HUES48 (cell line): ENCODE results near the gene FLVCR1.
A peak's percentile ranks its signal among the peaks of the same experiment; 100 is the strongest.

Experiments
- H3K27ac ChIP-seq: one replicate; pipeline ENCODE4 v1.7.0; 2013; ENCODE audit warnings: low read depth, low read length, inconsistent platforms
- H3K27me3 ChIP-seq: 2 replicates; pipeline ENCODE4 v1.6.1; 2013; ENCODE audit warnings: mild to moderate bottlenecking, low read length; ENCODE audit not compliant: control insufficient read depth, insufficient read depth
- H3K36me3 ChIP-seq: 2 replicates; pipeline ENCODE4 v1.6.1; 2013; ENCODE audit warnings: low read length; ENCODE audit not compliant: control insufficient read depth, insufficient read depth
- H3K4me1 ChIP-seq: 2 replicates; pipeline ENCODE4 v1.6.1; 2013; ENCODE audit warnings: mild to moderate bottlenecking, low read length; ENCODE audit not compliant: control insufficient read depth, insufficient read depth
- H3K4me3 ChIP-seq: 2 replicates; pipeline ENCODE4 v1.5.1; 2013; ENCODE audit warnings: mild to moderate bottlenecking, low read depth, low read length
- H3K9ac ChIP-seq: 2 replicates; pipeline ENCODE4 v1.6.1; 2013; ENCODE audit warnings: mild to moderate bottlenecking, low read depth, low read length, moderate library complexity
- H3K9me3 ChIP-seq: 2 replicates; pipeline ENCODE4 v1.6.1; 2013; ENCODE audit warnings: low read length; ENCODE audit not compliant: control insufficient read depth, insufficient read depth

FLVCR1 gene

GRCh38 chr1:212857992-212858460, at the start of gene FLVCR1:
Gene FLVCR1, plus strand, starts transcription at chr1:212858275. Its CDS starts 178 bp downstream, at chr1:212858453.
- Histone ChIP-seq H3K27me3 (no peaks in the 10 kb centered on the region), H3K9me3 (no peaks in the 10 kb centered on the region), H3K27ac (peak within 1 kb of the TSS; percentile 90), H3K9ac (peak within 1 kb of the TSS; percentile 68), H3K4me1 (peaks cover 29% of the 10 kb centered on the region), H3K4me3 (peak within 1 kb of the TSS; percentile 99), H3K36me3 (peaks cover 41% of the 10 kb centered on the region)

DNA sequence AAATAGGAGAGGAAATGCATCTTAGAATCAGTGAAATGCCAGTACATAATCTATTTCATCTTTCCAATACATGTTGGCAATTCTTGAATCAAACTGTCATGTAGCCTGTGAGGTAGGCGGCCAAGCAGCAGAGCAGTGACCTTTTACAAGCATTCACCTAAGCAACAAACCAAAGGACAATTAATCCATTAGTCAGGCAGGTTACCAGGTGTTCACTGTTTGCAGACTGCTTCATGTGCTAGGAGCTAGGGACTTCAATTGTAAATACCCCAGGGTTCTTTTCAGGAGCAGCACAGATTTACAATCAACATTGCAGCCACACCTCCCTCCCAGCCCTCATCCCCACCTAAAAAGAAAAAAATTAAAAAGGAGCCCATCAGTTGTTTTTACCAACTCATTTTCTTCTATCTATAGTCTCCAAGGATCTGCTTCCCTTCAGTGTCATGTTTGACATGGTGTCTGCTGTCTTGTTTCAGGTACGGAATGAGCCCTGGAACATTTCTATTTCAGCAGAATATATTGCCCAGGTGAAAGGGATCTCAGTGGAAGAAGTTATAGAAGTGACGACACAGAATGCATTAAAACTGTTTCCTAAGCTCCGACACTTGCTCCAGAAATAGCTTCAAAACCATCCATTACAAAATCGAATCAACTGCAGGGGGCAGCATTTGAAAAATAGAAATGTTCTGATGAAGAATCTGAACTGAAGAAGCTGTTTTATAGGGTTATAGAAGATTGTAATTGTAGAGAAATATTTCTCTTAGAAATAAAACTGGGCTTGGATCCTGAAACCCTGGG, 43.3 kb upstream of the FLVCR1 start:
- no peaks in the 10 kb centered on the region for H3K27me3 ChIP-seq
- no peaks in the 10 kb centered on the region for H3K9me3 ChIP-seq
- H3K27ac ChIP-seq, result peak overlapping the region; percentile 34
- H3K4me3 ChIP-seq, result no peak overlapping the region
- H3K9ac ChIP-seq, result no peak overlapping the region
- peaks cover 8% of the 10 kb centered on the region for H3K4me1 ChIP-seq
- no peaks in the 10 kb centered on the region for H3K36me3 ChIP-seq

GRCh38 chr1:212816567-212817278, 41.4 kb upstream of the FLVCR1 start:
- peaks cover 8% of the 10 kb centered on the region for H3K4me1 ChIP-seq
- no peak overlapping the region for H3K4me3 ChIP-seq
- H3K27ac ChIP-seq, result no peak overlapping the region

DNA sequence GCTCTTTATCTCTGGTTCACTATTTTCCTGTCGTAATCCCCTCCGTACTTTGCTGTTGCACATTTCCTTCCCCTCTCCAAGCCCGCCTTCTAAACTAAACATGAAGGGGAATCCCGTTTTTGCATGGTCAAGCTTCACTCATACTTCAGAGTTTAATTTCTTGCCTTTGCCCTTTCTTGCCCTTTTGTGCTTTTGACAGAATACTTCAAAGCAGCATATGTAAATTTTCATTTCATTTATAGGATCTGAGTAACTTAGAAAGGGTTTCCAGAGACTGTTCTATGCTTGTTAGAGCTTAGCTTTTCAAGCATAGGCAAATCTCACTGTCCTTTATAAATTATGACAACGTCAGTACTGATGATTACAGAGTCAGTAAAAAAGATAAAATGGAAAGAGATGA, 38.3 kb upstream of the FLVCR1 start:
- no peak overlapping the region for H3K4me3 ChIP-seq
- no peaks in the 10 kb centered on the region for H3K27me3 ChIP-seq

More at GRCh38 chr1:212816567-212817278, 41.4 kb upstream of the FLVCR1 start:
- H3K27me3 ChIP-seq, result no peaks in the 10 kb centered on the region
- no peaks in the 10 kb centered on the region for H3K36me3 ChIP-seq
- no peak overlapping the region for H3K9ac ChIP-seq
- H3K9me3 ChIP-seq, result no peaks in the 10 kb centered on the region

GRCh38 chr1:212820969-212821368, 37.1 kb upstream of the FLVCR1 start:
- no peak overlapping the region for H3K27ac ChIP-seq
- H3K4me1 ChIP-seq, result no peaks in the 10 kb centered on the region
- H3K9me3 ChIP-seq, result peaks cover 12% of the 10 kb centered on the region
- no peak overlapping the region for H3K4me3 ChIP-seq
- no peak overlapping the region for H3K9ac ChIP-seq
- H3K36me3 ChIP-seq, result no peaks in the 10 kb centered on the region
- no peaks in the 10 kb centered on the region for H3K27me3 ChIP-seq

More for the DNA sequence above, 38.3 kb upstream of the FLVCR1 start:
- H3K4me1 ChIP-seq, result peaks cover 2% of the 10 kb centered on the region; the same call in 1 of the 2 replicates
- no peak overlapping the region for H3K27ac ChIP-seq
- H3K9me3 ChIP-seq, result no peaks in the 10 kb centered on the region
- H3K36me3 ChIP-seq, result no peaks in the 10 kb centered on the region
- no peak overlapping the region for H3K9ac ChIP-seq

- Histone ChIP-seq H3K27ac (no peak overlapping the region), H3K9ac (no peak overlapping the region), H3K4me1 (no peaks in the 10 kb centered on the region), H3K36me3 (no peaks in the 10 kb centered on the region), H3K9me3 (peaks cover 16% of the 10 kb centered on the region), H3K4me3 (no peak overlapping the region), H3K27me3 (no peaks in the 10 kb centered on the region)
Measured at GRCh38 chr1:212822956-212823355, 35.1 kb upstream of the FLVCR1 start.

DNA sequence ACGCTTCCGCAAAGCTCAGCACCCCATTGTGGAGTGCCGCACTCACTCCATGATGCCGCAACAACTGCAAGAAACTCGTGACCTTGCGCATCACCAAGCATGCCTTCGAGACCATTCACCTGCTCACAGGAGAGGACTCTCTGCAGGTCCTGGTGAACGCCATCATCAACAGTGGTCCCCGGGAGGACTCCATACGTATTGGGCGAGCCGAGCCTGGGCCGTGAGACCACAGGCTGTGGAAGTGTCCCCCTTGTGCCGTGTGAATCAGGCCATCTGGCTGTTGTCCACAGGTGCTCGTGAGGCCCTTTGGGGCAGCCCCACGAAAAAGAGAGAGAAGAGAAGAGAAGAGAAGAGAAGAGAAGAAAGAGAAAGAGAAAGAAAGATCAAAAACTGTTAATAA, 33.9 kb upstream of the FLVCR1 start:
- Histone ChIP-seq H3K4me3 (no peak overlapping the region), H3K36me3 (no peaks in the 10 kb centered on the region), H3K4me1 (no peaks in the 10 kb centered on the region), H3K27ac (no peak overlapping the region), H3K9ac (no peak overlapping the region), H3K9me3 (peaks cover 16% of the 10 kb centered on the region), H3K27me3 (no peaks in the 10 kb centered on the region)

DNA sequence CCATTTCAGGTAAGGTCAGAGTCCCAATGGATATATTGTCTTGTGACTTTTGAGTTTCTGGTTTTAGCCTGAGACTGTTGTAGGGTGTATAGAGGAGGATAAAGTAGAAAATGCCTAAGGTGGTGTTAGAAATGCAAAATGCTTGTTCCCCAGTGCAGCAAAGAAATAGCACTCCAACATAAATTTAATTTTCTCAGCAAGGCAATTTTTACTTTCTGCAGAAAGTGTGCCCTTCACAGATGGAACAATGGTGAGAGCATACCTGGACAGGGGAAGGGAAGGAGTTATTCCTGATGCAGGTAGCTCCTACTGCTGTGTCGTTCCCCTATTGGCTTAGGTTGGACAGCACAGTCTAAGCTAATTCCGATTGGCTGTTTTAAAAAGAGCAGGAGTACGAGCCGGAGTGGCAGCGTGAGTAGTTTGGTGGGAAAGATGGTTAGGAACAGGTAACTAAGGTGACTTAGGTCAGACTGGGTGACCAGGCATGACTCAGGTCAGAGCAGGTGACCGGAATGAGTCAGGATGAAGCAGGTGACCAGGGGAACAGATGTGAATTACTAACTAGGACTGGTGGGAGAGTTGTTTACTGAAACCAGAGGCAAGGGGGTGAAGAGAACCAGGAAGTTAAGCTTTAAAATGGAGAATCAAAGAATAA, 32.1 kb upstream of the FLVCR1 start:
- H3K9ac ChIP-seq, result no peak overlapping the region
- H3K27ac ChIP-seq, result no peak overlapping the region
- H3K4me1 ChIP-seq, result no peaks in the 10 kb centered on the region
- H3K4me3 ChIP-seq, result no peak overlapping the region
- H3K9me3 ChIP-seq, result peaks cover 16% of the 10 kb centered on the region
- no peaks in the 10 kb centered on the region for H3K27me3 ChIP-seq
- H3K36me3 ChIP-seq, result no peaks in the 10 kb centered on the region

DNA sequence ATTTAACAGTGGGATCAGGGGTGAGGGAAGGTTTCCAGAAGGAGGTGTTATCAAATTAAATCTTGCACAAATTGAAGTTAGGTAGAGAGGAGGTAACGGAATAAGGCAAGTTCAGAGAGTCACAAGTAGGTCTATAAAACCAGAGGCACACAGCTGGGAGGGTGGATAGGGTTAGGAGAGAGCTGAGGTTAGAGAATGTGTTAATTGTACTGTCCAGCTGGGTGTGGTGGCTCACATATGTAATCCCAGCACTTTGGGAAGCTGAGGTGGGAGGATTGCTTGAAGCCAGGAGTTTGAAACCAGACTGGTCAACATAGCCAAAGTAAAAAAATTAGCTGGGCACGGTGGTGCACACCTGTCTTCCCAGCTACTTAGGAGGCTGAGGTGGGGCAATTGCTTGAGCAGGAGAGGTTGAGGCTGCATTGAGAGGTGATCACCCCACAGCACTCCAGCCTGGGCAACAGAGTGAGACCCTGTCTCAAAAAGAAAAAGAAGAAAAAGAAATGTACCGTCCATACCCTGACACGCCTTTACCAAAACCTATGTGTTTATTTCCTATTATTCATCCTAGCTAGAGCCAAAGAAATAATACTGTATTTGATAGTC, 30.8 kb upstream of the FLVCR1 start:
- Histone ChIP-seq H3K9me3 (peaks cover 16% of the 10 kb centered on the region), H3K36me3 (no peaks in the 10 kb centered on the region), H3K4me3 (no peak overlapping the region), H3K27ac (no peak overlapping the region), H3K27me3 (no peaks in the 10 kb centered on the region), H3K4me1 (no peaks in the 10 kb centered on the region), H3K9ac (no peak overlapping the region)

DNA sequence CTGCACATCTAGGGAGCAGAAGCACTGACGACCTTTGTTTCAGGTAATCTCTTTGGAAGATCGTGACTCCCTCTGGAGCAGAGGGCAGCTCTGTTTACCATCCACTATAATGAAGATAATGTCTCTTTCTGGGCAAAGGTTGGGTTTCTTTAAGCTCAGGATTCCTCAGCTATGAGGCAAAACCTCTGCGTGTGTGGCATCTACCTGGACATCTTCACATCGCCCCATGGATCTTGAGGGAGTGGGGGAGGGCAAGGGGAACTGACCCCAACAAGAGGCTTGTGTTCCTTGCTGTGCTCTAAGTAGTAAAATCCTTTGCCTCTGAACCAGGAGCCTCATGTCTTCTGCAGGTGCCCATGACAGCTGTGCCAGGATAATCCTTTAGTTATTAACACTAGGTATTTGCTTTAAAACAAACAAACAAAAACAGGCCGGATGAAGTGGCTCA, 30.2 kb upstream of the FLVCR1 start:
- Histone ChIP-seq H3K27me3 (no peaks in the 10 kb centered on the region), H3K9ac (no peak overlapping the region), H3K36me3 (no peaks in the 10 kb centered on the region), H3K4me3 (no peak overlapping the region), H3K4me1 (no peaks in the 10 kb centered on the region), H3K27ac (no peak overlapping the region), H3K9me3 (peaks cover 16% of the 10 kb centered on the region)
